WI38 (cell line): Measurements from ENCODE around the gene MICAL2.

Experiments
- H3K4me3 ChIP-seq: 2 replicates; pipeline ENCODE4 v1.5.1; 2011; ENCODE audit warnings: low read depth, mild to moderate bottlenecking, control low read depth, low read length
- CTCF ChIP-seq: IDR thresholded peaks from 2 replicates; pipeline ENCODE4 v1.5.1; 2012; ENCODE audit warnings: low read depth, mild to moderate bottlenecking, control low read depth, low read length

Gene MICAL2

GRCh38 chr11:12219757-12220156 lies 109.4 kb downstream of the MICAL2 start:
- no peak overlapping the region for H3K4me3 ChIP-seq
- TF ChIP-seq CTCF, result no peak

GRCh38 chr11:12220305-12220704 lies 109.9 kb downstream of the MICAL2 start:
- H3K4me3 ChIP-seq, result no peak overlapping the region
- no peak for TF ChIP-seq CTCF

- TF ChIP-seq CTCF, result no peak
- H3K4me3 ChIP-seq, result no peak overlapping the region
Observed at GRCh38 chr11:12221051-12221535, 110.7 kb downstream of the MICAL2 start.

- TF ChIP-seq CTCF, result no peak
Observed at GRCh38 chr11:12222055-12222792, 111.8 kb downstream of the MICAL2 start.

GRCh38 chr11:12223771-12224536 lies 113.6 kb downstream of the MICAL2 start:
- no peak for TF ChIP-seq CTCF
- no peak overlapping the region for H3K4me3 ChIP-seq

More at GRCh38 chr11:12222055-12222792, 111.8 kb downstream of the MICAL2 start:
- H3K4me3 ChIP-seq, result no peak overlapping the region

GRCh38 chr11:12224537-12224893 lies 114.1 kb downstream of the MICAL2 start:
- no peak overlapping the region for H3K4me3 ChIP-seq
- TF ChIP-seq CTCF, result no peak

GRCh38 chr11:12225046-12225739 lies 114.8 kb downstream of the MICAL2 start:
- H3K4me3 ChIP-seq, result no peak overlapping the region
- no peak for TF ChIP-seq CTCF
